Measurements from ENCODE around the gene HPX. TPM values are rescaled to one million over a fixed set of nuclear protein-coding genes. Genes with fewer than 3 reads are reported as not detected.

HPX gene
- polyA plus RNA-seq, 1 experiment: 0.87 TPM

DNA sequence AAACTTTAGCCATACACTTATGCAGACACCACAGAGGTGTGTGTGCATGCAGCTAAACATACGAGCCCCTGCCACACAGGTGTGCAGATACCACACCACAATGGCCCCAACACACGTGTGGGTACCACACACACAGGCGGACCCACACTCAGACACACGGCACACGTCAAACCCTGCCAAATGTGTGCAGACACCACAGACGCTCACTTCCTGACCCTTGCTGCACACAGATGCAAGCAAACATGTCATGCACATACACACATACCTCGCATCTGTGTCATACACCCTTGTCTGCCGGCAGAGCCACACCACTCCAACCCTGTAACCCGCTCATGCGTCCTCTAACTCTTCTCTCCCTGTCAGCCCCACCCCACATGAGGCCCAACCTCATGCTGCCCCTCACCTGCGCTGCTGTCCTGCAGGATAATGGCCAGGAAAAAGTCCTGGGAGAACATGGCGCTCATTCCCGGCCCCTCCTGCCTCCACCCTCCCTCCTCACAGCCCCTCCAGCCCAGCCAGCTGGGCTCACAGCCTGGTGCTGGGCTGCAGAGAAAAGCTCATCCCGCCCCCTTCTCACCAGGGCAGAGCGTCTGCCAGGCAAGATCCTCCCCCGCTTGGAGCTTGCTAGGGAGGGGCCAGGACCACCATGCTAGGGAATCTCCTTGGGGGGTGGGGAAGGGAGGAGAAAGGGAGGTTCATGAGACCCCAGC lies 36.3 kb downstream of the HPX start:
- H3K4me3 ChIP-seq (ENCODE audit: low read depth, low read length): no peak overlapping the region
- POLR2A ChIA-PET: no interaction called here
- CTCF ChIA-PET: interaction anchor here (1.0 to 2.1 kb wide), 2 partner anchors 14 to 39 kb away, joined by 4 to 6 read pairs; partner anchors contain the start of gene SMPD1

GRCh38 chr11:6403539-6403938 lies 37.2 kb downstream of the HPX start:
- Histone ChIP-seq H3K27me3 (ENCODE audit: control insufficient read depth, insufficient read depth, low read length) (no peaks in the 10 kb centered on the region), H3K4me3 (ENCODE audit: low read depth, low read length) (no peak overlapping the region), H3K36me3 (ENCODE audit: control insufficient read depth, insufficient read depth, low read length) (peaks cover 3% of the 10 kb centered on the region)
- no peak for DNase-seq (ENCODE audit: low read depth)
- TF ChIP-seq, protein P1, sequence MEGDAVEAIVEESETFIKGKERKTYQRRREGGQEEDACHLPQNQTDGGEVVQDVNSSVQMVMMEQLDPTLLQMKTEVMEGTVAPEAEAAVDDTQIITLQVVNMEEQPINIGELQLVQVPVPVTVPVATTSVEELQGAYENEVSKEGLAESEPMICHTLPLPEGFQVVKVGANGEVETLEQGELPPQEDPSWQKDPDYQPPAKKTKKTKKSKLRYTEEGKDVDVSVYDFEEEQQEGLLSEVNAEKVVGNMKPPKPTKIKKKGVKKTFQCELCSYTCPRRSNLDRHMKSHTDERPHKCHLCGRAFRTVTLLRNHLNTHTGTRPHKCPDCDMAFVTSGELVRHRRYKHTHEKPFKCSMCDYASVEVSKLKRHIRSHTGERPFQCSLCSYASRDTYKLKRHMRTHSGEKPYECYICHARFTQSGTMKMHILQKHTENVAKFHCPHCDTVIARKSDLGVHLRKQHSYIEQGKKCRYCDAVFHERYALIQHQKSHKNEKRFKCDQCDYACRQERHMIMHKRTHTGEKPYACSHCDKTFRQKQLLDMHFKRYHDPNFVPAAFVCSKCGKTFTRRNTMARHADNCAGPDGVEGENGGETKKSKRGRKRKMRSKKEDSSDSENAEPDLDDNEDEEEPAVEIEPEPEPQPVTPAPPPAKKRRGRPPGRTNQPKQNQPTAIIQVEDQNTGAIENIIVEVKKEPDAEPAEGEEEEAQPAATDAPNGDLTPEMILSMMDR (IDR thresholded peaks at IDR 0.05; ENCODE audit: insufficient read depth, low read depth, low read length): no peak
- CTCF ChIA-PET: interaction anchor here (0.8 to 2.1 kb wide), 4 partner anchors 13 to 40 kb away, joined by 3 to 7 read pairs (median 5); partner anchors contain the start of genes APBB1 and SMPD1
- POLR2A ChIA-PET: interaction anchor here (0.5 kb wide), 1 partner anchor 13 kb away, joined by 3 read pairs; no protein-coding TSS in a partner anchor

More for the DNA sequence above, 36.3 kb downstream of the HPX start:
- H3K36me3 ChIP-seq (ENCODE audit: control insufficient read depth, insufficient read depth, low read length): peaks cover 3% of the 10 kb centered on the region
- TF ChIP-seq, protein P1 (IDR thresholded peaks at IDR 0.05; ENCODE audit: insufficient read depth, low read depth, low read length): no peak
- no peaks in the 10 kb centered on the region for H3K27me3 ChIP-seq (ENCODE audit: control insufficient read depth, insufficient read depth, low read length)
- no peak for DNase-seq (ENCODE audit: low read depth)

GRCh38 chr11:6402561-6402981 lies 38.2 kb downstream of the HPX start:
- no peak overlapping the region for H3K4me3 ChIP-seq (ENCODE audit: low read depth, low read length)
- no peaks in the 10 kb centered on the region for H3K27me3 ChIP-seq (ENCODE audit: control insufficient read depth, insufficient read depth, low read length)
- ChIA-PET CTCF (interaction anchor here (0.8 to 2.1 kb wide), 4 partner anchors 12 to 37 kb away, joined by 3 to 7 read pairs (median 6); partner anchors contain the start of genes APBB1 and SMPD1), POLR2A (interaction anchor here (0.5 kb wide), 1 partner anchor 12 kb away, joined by 5 read pairs; the partner anchor contains the start of gene SMPD1)
- peaks cover 3% of the 10 kb centered on the region; the same call in 1 of the 2 replicates for H3K36me3 ChIP-seq (ENCODE audit: control insufficient read depth, insufficient read depth, low read length)
- no peak for DNase-seq (ENCODE audit: low read depth)
- TF ChIP-seq, protein P1 (IDR thresholded peaks at IDR 0.05; ENCODE audit: insufficient read depth, low read depth, low read length): no peak

DNA sequence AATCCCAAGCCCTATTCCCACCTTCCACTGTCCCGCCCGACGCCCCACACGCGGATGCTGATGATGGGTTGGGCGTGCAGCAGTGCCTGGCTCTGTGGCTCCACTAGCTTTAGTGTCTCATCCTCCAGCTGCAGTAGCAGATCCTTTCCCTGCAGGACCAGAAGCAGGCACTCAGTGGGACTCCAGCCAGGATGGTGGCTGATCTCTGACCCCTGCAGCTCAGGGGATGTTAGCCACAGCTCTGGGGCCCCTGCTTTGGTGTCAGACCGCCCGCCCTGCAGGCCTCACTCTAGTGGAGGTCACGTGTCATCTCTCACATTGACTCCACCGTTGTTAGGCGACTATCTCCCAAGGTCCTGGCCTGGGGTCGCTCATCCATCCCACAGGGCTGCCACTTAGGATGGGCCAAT lies 38.7 kb downstream of the HPX start:
- TF ChIP-seq, protein P1 (IDR thresholded peaks at IDR 0.05; ENCODE audit: insufficient read depth, low read depth, low read length): no peak

DNA sequence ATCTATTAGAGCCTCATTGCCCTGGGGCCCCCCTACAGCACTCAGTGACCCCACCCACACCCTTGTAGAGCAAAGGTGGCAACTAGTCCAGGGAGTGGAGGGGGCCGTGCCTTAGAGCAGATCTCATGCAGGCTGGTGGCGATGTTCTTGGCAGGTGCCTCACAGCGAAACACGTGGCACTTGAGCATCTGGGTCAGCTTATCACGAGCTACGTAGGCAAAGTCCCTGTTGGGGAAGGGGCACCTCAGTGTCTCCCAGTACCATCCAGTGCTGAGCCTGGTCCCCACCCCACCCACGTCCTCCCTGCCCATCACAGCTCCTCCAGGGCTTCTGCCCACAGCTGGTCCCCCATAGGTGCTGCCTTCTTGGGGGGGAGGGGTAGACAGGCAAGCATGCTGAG lies 39.3 kb downstream of the HPX start:
- POLR2A ChIA-PET: no interaction called here
- no peak overlapping the region for H3K4me3 ChIP-seq (ENCODE audit: low read depth, low read length)
- DNase-seq (ENCODE audit: low read depth): no peak
- TF ChIP-seq, protein P1 (IDR thresholded peaks at IDR 0.05; ENCODE audit: insufficient read depth, low read depth, low read length): no peak
- H3K27me3 ChIP-seq (ENCODE audit: control insufficient read depth, insufficient read depth, low read length): no peaks in the 10 kb centered on the region
- H3K36me3 ChIP-seq (ENCODE audit: control insufficient read depth, insufficient read depth, low read length): peaks cover 3% of the 10 kb centered on the region; the same call in 1 of the 2 replicates
- CTCF ChIA-PET: interaction anchor here (1.8 to 2.0 kb wide), 2 partner anchors 36 to 38 kb away, joined by 4 to 6 read pairs; no protein-coding TSS in a partner anchor

More for the DNA sequence above, 38.7 kb downstream of the HPX start:
- no peak overlapping the region for H3K4me3 ChIP-seq (ENCODE audit: low read depth, low read length)
- POLR2A ChIA-PET: no interaction called here
- H3K27me3 ChIP-seq (ENCODE audit: control insufficient read depth, insufficient read depth, low read length): no peaks in the 10 kb centered on the region
- CTCF ChIA-PET: interaction anchor here (2.0 to 2.1 kb wide), 2 partner anchors 11 to 37 kb away, joined by 6 read pairs; partner anchors contain the start of gene SMPD1
- no peak for DNase-seq (ENCODE audit: low read depth)
- peaks cover 3% of the 10 kb centered on the region; the same call in 1 of the 2 replicates for H3K36me3 ChIP-seq (ENCODE audit: control insufficient read depth, insufficient read depth, low read length)
